GM18508 (cell line): ENCODE results near the gene CCL22.
"Not testable (repeated sequence)": the region's sequence is repeated elsewhere in the genome, so short reads cannot be mapped to it uniquely, and the experiment has no call there.

Source experiments
- ATAC-seq: cut with Tn5 transposase; IDR thresholded peaks from one replicate; pipeline ENCODE4 v1.9.1; 2021; ENCODE audit warnings: moderate number of reproducible peaks; ENCODE audit not compliant: insufficient read depth, unreplicated experiment

CCL22 gene

GRCh38 chr16:57391300-57391699, 32.7 kb downstream of the CCL22 start:
- no peak for ATAC-seq

GRCh38 chr16:57391708-57392107, 33.1 kb downstream of the CCL22 start:
- no peak for ATAC-seq

GRCh38 chr16:57392694-57393093, 34.1 kb downstream of the CCL22 start:
- no peak for ATAC-seq

DNA sequence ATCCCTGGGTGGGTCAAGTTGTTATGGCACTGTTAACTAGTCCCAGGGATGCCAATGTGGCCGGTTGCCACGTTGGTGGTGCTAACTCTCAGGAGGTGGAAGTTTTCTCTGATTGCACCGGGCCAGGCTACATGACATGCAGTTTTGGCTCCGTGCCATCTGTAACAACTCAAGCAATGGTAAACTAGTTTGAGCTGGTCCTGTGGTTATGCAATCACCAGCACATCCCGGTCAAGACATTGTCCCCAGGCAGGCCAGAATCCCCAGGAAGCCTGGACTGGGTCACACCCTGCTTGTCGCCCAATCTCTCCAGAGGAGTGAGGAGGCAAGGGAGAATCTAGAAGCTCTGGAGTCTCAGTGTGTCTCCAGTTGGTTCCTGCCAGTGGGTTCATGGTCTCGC, 35.9 kb downstream of the CCL22 start:
- no peak for ATAC-seq

DNA sequence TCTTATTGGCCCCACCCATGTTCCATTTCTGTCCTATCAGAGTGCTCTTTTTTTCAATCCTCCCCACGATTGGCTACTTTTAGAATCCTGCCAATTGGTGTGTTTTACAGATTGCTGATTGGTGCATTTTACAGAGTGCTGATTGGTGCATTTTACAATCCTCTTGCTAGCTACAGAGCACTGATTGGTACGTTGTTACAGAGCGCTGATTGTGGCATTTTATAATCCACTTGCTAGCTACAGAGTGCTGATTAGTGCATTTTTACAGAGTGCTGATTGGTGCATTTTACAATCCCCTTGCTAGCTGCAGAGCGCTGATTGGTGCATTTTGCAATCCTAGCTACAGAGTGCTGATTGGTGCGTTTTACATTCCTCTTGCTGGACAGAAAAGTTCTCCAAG, 36.4 kb downstream of the CCL22 start:
- ATAC-seq, result no peak

GRCh38 chr16:57396786-57397185, 38.2 kb downstream of the CCL22 start:
- no peak for ATAC-seq

DNA sequence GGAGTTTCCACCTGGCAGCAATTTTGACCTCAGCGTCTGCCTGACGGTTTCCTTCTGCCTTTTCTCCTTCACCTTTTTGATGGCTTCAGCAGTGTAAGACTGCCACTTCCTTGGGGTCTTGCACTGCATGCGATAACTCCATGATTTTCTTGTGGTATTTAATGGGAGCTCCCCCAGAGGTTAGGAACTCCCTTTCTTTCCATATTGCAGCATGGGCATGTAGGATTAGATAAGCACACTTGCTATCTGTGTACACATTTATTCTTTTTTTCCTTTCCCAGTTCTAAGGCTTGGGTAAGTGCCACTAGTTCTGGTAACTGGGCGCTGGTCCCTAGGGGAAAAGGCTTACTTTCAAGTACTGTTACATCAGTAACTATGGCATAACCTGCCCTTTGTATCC, 38.9 kb downstream of the CCL22 start:
- not testable (repeated sequence) for ATAC-seq

GRCh38 chr16:57401943-57402640, 43.5 kb downstream of the CCL22 start:
- ATAC-seq, result no peak

GRCh38 chr16:57403965-57404817, 45.6 kb downstream of the CCL22 start, which contains the start of gene CCL17:
Gene CCL17, plus strand, starts transcription at chr16:57404767. Its CDS starts 9,166 bp downstream, at chr16:57413933.
- no peak for ATAC-seq

DNA sequence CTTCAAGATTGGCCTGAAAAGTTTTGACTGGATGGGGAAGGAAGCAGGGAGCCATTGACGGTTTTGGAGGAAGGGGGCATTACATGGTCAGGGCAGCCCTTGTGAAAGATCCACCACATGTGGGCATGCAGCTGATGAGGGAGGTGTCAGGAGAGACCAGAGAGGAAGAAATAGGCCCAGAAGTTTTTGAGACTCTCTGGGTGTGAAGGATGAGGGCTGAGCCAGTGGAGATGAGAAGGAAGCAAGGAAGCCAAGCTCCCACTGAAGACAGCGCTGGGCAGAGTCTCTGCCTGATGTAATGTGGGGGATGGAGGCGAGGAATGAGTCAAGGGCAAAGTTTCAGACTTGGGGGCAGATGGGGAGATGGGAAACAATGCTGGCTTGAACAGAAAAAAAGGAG, 46.5 kb downstream of the CCL22 start:
- no peak for ATAC-seq

GRCh38 chr16:57406881-57407280, 48.3 kb downstream of the CCL22 start:
- no peak for ATAC-seq

GRCh38 chr16:57407521-57408353, 49.2 kb downstream of the CCL22 start:
- ATAC-seq, result no peak

DNA sequence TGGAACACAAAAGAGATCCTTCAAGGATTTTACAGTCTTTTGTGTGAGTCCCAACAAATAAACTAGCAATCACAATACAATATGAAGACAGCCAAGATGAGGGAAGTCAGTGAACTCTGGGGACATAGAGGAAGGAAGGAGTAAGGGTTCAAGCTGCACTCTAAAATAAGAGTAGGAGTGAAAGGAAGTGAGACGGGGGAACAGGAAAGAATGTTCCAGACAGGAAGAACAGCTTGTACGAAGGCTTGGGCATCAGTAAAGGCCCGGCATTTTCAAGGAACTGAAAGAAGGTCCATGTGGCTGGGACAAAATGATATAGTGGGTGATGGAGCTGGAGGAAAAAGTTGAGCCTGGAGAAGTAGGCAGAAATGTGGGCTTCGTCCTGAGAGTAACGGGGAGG, 50.5 kb downstream of the CCL22 start:
- ATAC-seq, result no peak

DNA sequence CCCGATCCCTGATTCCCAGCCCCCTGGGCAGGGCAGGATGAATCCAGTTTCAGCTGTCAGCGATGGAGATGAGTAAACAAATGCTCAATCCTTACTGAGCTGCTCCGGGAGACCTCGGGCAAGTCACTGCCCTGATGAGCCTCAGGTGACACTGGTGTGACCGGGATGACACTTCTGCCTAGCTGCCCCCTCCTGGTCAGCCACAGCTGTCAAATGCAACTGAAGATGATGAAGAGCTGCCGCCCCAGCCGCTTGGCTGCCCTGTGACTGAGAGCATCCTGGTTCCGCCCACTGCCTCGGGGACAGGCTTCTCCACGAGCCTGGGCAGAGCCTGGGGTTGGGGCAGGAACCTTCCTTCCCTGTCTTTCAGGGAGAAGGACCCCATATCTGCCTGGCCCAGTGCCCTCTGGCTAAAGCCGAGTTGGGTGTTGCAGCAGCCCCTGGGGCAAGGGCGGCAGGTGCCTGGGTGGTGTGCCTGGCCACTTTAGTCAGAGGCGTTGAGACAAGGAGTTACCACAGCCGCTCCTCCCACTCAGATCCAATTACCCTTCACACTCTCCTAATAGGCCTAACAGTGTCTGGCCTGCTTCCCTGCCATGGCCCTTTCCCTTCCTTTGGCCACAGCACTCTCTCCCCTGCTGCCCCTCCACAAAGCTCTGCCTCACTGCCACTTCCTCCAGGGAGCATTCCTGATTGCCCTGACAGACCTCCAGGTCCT, 51.4 kb downstream of the CCL22 start:
- no peak for ATAC-seq

- ATAC-seq, result no peak
These were observed 52.9 kb downstream of the CCL22 start for GRCh38 chr16:57411362-57411976.

DNA sequence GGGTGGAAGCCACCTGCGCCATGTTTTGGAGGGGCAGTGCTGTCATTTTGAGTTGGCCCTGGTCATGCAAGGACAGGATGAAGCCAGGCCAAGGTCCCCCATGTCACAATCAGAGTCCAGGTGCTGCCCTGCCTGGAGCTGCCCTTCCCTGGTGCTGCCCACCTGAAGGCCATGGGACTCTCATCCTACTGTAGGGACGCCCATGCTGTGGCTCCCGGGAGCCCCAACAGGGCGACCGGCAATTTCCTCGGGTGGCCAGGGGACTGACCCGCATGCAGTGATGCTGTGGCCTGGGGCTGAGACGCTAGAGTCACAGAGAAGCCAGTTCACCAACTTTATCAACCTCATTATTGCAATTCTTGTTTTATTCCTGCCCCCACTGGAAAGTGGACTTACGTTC, 54.0 kb downstream of the CCL22 start:
- ATAC-seq, result no peak

DNA sequence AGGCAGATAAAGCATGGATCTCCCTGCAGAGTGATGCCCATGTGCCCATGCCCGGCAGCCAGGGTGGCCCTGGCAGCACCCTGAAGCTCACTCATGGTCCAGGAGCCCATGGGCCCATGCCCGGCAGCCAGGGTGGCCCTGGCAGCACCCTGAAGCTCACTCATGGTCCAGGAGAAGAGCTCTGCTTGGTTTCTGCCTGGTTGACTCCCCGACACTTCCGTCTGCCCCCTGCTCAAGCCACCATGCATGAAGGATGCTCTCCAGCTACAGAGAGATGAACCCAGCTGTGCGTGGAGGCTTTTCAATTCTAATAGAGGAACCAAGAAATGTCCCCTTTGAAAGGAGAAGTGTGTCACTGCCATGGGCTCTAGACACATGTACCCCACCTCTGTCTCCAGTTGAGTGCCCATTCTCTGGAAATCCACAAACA, 54.7 kb downstream of the CCL22 start:
- ATAC-seq, result no peak

GRCh38 chr16:57413733-57414132, 55.1 kb downstream of the CCL22 start:
- no peak for ATAC-seq
